Endodermal cell (in vitro differentiated cells): ENCODE measurements around the gene SGF29. TPM values are rescaled to one million over a fixed set of nuclear protein-coding genes. Genes with fewer than 3 reads are reported as not detected.
A peak's percentile ranks its signal among the peaks of the same experiment; 100 is the strongest.

Experiments
- DNase-seq: peaks from one replicate; pipeline ENCODE4 v3.0.0-alpha.2; 2017
- H3K27ac ChIP-seq: 2 replicates; pipeline ENCODE4 v1.5.1; 2013; ENCODE audit warnings: mild to moderate bottlenecking, low read depth, low read length, moderate library complexity
- H3K27me3 ChIP-seq: 2 replicates; pipeline ENCODE4 v1.6.1; 2013; ENCODE audit warnings: mild to moderate bottlenecking, low read length, moderate library complexity; ENCODE audit not compliant: insufficient read depth, control insufficient read depth, poor library complexity, severe bottlenecking
- H3K36me3 ChIP-seq: 2 replicates; pipeline ENCODE4 v1.7.0; 2013; ENCODE audit warnings: mild to moderate bottlenecking, low read length, moderate library complexity; ENCODE audit not compliant: control insufficient read depth, insufficient read depth
- H3K4me1 ChIP-seq: one replicate; pipeline ENCODE4 v1.7.0; 2013; ENCODE audit warnings: low read length; ENCODE audit not compliant: control insufficient read depth, insufficient read depth
- H3K4me3 ChIP-seq: 2 replicates; pipeline ENCODE4 v1.5.1; 2013; ENCODE audit warnings: mild to moderate bottlenecking, low read length, moderate library complexity
- H3K9ac ChIP-seq: 2 replicates; pipeline ENCODE4 v1.6.1; 2013; ENCODE audit warnings: mild to moderate bottlenecking, low read length, moderate library complexity; ENCODE audit not compliant: poor library complexity, severe bottlenecking; ENCODE audit errors: extremely low read depth
- H3K9me3 ChIP-seq: 2 replicates; pipeline ENCODE4 v1.6.1; 2013; ENCODE audit warnings: mild to moderate bottlenecking, low read length, moderate library complexity; ENCODE audit not compliant: control insufficient read depth
- H3K27ac Mint-ChIP-seq: 2 replicates; pipeline ENCODE4 v1.8.0; 2020; ENCODE audit warnings: mixed read lengths
- H3K27me3 Mint-ChIP-seq: 2 replicates; pipeline ENCODE4 v1.8.0; 2021; ENCODE audit warnings: mild to moderate bottlenecking, mixed read lengths; ENCODE audit not compliant: insufficient read depth
- H3K36me3 Mint-ChIP-seq: 2 replicates; pipeline ENCODE4 v1.8.0; 2020; ENCODE audit warnings: low read depth, mixed read lengths
- H3K4me1 Mint-ChIP-seq: 2 replicates; pipeline ENCODE4 v1.8.0; 2020; ENCODE audit warnings: mixed read lengths
- H3K4me3 Mint-ChIP-seq: 2 replicates; pipeline ENCODE4 v1.8.0; 2020; ENCODE audit warnings: mild to moderate bottlenecking, moderate library complexity, mixed read lengths
- H3K9me3 Mint-ChIP-seq: 2 replicates; pipeline ENCODE4 v1.8.0; 2020; ENCODE audit warnings: mild to moderate bottlenecking, mixed read lengths
- CTCF ChIP-seq: fragments of 200-600 bp; sonication (generic); conservative IDR thresholded peaks from 2 replicates; pipeline ENCODE4 v1.5.0; 2021; ENCODE audit warnings: antibody characterized with exemption, mild to moderate bottlenecking
- WGBS, 2 experiments: methylation state at CpG; one replicate each; pipeline versions ENCODE4 v1.1.5 to v1.1.7; 2013; ENCODE audit warnings: missing lambda C conversion rate in 2 of 2, mixed read lengths in 1 of 2; ENCODE audit not compliant: insufficient coverage in 1 of 2, insufficient read length in 1 of 2; 5-methylcytosine and 5-hydroxymethylcytosine counted together
- total RNA-seq, 2 donors: library from RNA; stranded (reverse); fragmentation: NEBNext Ultra II Directional in 1 of 2; extraction: Animal tissue kit (Norgen Biotek cat#: 25700) in 1 of 2; gene quantifications; 2 replicates in 1 of 2; 3 replicates in 1 of 2; pipeline ENCODE4 v1.2.1, GENCODE V29; 2021

The SGF29 gene
- total RNA-seq, 2 donors from 2014 or later, result 16.5 to 18.9 TPM

GRCh38 chr16:28558456-28558855, 4.7 kb downstream of the SGF29 start:
- no peak for TF ChIP-seq CTCF
- H3K4me1 Mint-ChIP-seq, result peaks cover 6% of the 10 kb centered on the region

DNA sequence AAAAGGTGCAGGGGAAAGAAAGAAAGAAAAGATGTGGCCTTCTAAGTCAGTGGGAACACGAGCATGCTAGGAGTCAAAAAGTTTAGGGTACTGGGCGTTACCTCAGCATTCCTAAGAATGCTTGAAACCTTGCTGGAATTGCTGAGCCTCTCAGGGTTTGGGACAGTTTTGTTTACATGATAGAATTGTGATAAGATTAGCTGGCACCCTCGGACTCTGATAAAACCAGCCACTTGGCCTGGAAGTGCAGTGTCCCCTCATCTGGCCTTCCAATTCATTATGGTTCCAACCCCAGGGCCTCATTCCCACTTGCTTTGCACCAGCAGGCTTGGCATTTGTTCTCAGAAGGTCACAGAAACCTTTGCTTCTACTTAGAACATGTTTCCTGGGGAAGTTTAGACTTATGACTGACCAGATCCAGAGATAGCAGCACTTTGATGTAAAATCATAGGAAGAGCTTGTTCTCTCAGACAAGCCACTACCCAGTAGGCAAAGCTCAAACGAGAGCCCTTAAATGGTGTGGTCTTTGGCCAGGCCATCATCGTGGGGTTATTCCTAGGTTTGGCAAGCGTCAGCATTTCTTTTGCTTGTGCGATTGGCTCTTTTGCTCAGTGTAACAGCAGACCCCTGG, 8.0 kb downstream of the SGF29 start:
- no peak for TF ChIP-seq CTCF
- Mint-ChIP-seq H3K27ac (peak overlapping the region; percentile 61), H3K9me3 (peaks cover 13% of the 10 kb centered on the region), H3K4me1 (peaks cover 6% of the 10 kb centered on the region), H3K27me3 (no peaks in the 10 kb centered on the region), H3K4me3 (no peak overlapping the region), H3K36me3 (peaks cover 39% of the 10 kb centered on the region)
- Histone ChIP-seq H3K4me1 (no peaks in the 10 kb centered on the region), H3K27ac (no peak overlapping the region), H3K36me3 (peaks cover 9% of the 10 kb centered on the region), H3K9me3 (no peaks in the 10 kb centered on the region), H3K4me3 (no peak overlapping the region), H3K9ac (no peak overlapping the region), H3K27me3 (no peaks in the 10 kb centered on the region)
- 85 to 92% methylated on average over 7 of the region's 7 CpGs for WGBS, 2 experiments
- DNase-seq, result no peak

More at GRCh38 chr16:28558456-28558855, 4.7 kb downstream of the SGF29 start:
- H3K4me3 ChIP-seq, result no peak overlapping the region
- H3K27ac ChIP-seq, result no peak overlapping the region
- H3K27me3 ChIP-seq, result no peaks in the 10 kb centered on the region
- WGBS, 2 experiments, result 78% methylated on average over 3 of the region's 3 CpGs; no CpG with 5 or more reads in 1 of the 2 experiments
- H3K9me3 Mint-ChIP-seq, result peaks cover 8% of the 10 kb centered on the region
- no peaks in the 10 kb centered on the region for H3K9me3 ChIP-seq
- no peak overlapping the region for H3K4me3 Mint-ChIP-seq
- H3K27ac Mint-ChIP-seq, result no peak overlapping the region
- no peak for DNase-seq
- peaks cover 9% of the 10 kb centered on the region for H3K36me3 ChIP-seq
- H3K36me3 Mint-ChIP-seq, result peaks cover 28% of the 10 kb centered on the region
- no peak overlapping the region for H3K9ac ChIP-seq
- peaks cover 4% of the 10 kb centered on the region for H3K27me3 Mint-ChIP-seq
- no peaks in the 10 kb centered on the region for H3K4me1 ChIP-seq

DNA sequence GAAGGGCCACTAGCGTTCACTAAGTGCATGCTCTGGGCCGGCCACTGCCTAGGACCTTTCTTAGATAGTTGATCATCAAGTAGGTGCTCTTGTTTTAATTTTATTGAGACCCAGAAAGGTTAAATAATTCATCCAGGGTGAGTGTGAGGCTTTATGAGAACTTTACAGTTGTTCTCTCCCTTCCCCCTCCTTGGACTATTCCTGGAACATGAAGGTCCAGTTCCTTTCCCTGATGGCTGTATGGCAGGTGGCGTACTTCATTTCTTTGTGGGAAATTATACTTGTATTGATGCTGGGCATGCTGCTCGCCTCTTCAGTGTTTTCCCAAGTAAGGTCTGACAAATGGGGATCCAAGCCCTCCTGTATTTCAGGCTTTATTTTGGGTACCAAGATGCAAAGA, 8.5 kb downstream of the SGF29 start:
- TF ChIP-seq CTCF, result no peak
- Histone ChIP-seq H3K4me3 (no peak overlapping the region), H3K36me3 (peaks cover 9% of the 10 kb centered on the region), H3K27me3 (no peaks in the 10 kb centered on the region), H3K4me1 (no peaks in the 10 kb centered on the region), H3K27ac (no peak overlapping the region), H3K9me3 (peaks cover 2% of the 10 kb centered on the region), H3K9ac (no peak overlapping the region)
- DNase-seq, result no peak
- Mint-ChIP-seq H3K4me3 (no peak overlapping the region), H3K27me3 (no peaks in the 10 kb centered on the region), H3K9me3 (peaks cover 16% of the 10 kb centered on the region), H3K27ac (no peak overlapping the region), H3K36me3 (peaks cover 42% of the 10 kb centered on the region), H3K4me1 (peaks cover 6% of the 10 kb centered on the region)
- 92 to 97% methylated on average over 2 to 4 of the region's 4 CpGs for WGBS, 2 experiments
